Effector memory CD4-positive, alpha-beta T cell (primary cell): ENCODE measurements around the gene DOHH.

ENCODE experiments used
- DNase-seq, 3 donors: peaks; one replicate each; pipeline ENCODE4 v3.0.0-alpha.2; 2020
- H3K27ac ChIP-seq: 2 replicates; pipeline ENCODE4 v1.7.0; 2013; ENCODE audit warnings: mild to moderate bottlenecking, low read length, moderate library complexity; ENCODE audit not compliant: insufficient read depth, poor library complexity, severe bottlenecking
- H3K27me3 ChIP-seq: replicated peaks from 2 replicates; pipeline ENCODE4 v1.7.0; 2013; ENCODE audit warnings: mild to moderate bottlenecking, low read length; ENCODE audit not compliant: insufficient read depth, control insufficient read depth, poor library complexity, severe bottlenecking
- H3K36me3 ChIP-seq: 2 replicates; pipeline ENCODE4 v1.7.0; 2013; ENCODE audit warnings: mild to moderate bottlenecking, low read length, moderate library complexity; ENCODE audit not compliant: control insufficient read depth, insufficient read depth
- H3K4me1 ChIP-seq: 2 replicates; pipeline ENCODE4 v1.7.0; 2013; ENCODE audit warnings: low read length, mild to moderate bottlenecking; ENCODE audit not compliant: control insufficient read depth, insufficient read depth, poor library complexity, severe bottlenecking
- H3K4me3 ChIP-seq: 2 replicates; pipeline ENCODE4 v1.7.0; 2013; ENCODE audit warnings: low read length, low read depth, mild to moderate bottlenecking; ENCODE audit not compliant: insufficient read depth, poor library complexity, severe bottlenecking
- H3K9me3 ChIP-seq: 2 replicates; pipeline ENCODE4 v1.7.0; 2013; ENCODE audit warnings: mild to moderate bottlenecking, low read length, moderate library complexity; ENCODE audit not compliant: control insufficient read depth

The DOHH gene

DNA sequence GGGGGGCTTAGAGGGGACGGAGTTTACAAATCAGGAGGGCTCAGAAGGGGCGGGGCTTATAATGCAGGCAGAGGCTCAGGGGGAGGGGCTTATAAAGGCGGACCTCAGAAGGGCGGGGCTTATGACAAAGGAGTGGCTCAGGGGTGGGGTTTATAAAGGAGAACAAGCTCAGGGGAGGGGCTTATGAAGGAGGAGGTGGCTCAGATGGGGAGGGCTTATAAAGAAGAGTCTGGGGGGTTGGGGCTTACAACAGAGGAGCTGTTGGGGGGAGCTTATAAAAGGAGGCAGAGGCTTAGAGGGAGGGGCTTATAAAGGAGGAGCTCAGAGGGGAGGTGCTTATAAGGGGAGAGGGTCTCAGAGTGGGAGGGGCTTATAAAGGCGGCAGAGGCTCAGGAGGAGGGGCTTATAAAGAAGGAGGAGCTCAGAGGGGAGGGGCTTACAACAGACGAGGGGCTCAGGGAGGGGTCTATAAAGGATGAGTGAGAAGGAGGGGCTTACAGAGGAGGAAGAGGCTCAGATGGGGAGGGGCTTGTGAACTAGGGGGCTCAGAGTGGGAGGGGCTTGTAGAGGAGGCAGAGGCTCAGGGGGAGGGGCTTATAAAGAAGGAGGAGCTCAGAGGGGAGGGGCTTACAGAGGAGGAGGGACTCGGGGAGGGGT, 21.2 kb downstream of the DOHH start:
- peak; percentile 26 to 43 (median 35) for DNase-seq
- peaks cover 15% of the 10 kb centered on the region for H3K4me1 ChIP-seq
- no peak overlapping the region for H3K27ac ChIP-seq
- no peak overlapping the region for H3K4me3 ChIP-seq
- H3K9me3 ChIP-seq = no peaks in the 10 kb centered on the region
- H3K27me3 ChIP-seq = no peaks in the 10 kb centered on the region
- no peaks in the 10 kb centered on the region for H3K36me3 ChIP-seq

DNA sequence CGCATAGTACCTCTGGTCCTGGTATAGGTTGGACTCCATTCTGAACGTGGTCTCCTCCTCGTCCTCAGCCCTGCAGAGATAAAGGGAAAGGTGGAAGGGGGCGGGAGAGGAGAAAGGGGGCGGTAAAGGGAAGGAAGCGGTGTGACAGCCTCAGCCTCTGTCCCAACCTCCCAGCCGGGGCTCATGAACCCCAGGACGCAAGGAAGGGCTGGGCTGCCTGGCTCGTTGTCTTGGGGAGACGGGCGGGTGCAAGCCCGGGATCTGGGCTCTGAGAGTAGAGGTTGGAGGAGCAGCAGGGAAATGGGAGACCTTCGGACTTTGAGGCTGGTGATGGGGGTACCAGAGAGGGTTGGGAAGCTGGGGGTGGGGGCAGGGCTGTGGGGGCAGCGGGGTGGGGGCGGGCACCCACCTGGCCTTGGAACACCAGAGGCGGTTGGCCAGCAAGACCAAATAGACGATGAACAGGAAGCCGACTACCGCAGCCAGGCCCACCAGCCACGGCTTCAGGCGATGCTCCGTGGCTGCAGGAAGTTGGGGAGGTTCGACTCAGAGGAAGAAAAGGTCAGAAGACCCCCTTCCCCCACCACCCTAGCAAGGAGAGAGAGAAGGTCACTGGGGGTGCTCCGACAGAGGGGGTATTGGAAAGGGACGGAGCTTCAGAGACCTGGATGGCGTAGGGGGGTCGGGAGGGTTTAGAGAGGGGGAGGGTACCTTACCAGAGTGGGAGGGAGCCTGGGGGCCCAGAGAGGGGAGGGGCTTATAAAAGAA, 21.9 kb downstream of the DOHH start:
- Histone ChIP-seq H3K27me3 (no peaks in the 10 kb centered on the region), H3K4me1 (peaks cover 15% of the 10 kb centered on the region), H3K27ac (no peak overlapping the region), H3K4me3 (no peak overlapping the region), H3K9me3 (no peaks in the 10 kb centered on the region), H3K36me3 (no peaks in the 10 kb centered on the region)
- DNase-seq = no peak

DNA sequence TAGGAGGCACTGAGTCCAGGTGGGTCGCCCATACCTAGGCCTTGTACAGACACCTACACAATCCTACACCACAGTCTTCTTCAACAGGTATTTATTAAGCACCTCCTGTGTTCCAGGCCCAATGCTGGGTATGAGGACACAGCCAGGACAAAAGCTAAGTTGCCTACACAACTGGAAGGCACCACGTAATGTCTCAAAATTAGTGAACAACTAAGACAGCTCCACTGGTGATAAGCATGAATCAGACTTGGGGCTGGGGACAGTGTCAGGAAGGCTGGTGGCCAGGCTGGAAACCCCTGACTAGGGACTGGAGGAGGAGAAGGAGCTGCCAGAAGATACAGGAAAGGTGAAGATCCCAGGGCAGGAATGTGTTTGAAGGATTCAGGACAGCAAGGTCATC, 22.5 kb downstream of the DOHH start:
- no peaks in the 10 kb centered on the region for H3K36me3 ChIP-seq
- no peak for DNase-seq
- no peaks in the 10 kb centered on the region for H3K27me3 ChIP-seq
- H3K9me3 ChIP-seq = no peaks in the 10 kb centered on the region
- peaks cover 15% of the 10 kb centered on the region for H3K4me1 ChIP-seq
- H3K27ac ChIP-seq = no peak overlapping the region
- no peak overlapping the region for H3K4me3 ChIP-seq

DNA sequence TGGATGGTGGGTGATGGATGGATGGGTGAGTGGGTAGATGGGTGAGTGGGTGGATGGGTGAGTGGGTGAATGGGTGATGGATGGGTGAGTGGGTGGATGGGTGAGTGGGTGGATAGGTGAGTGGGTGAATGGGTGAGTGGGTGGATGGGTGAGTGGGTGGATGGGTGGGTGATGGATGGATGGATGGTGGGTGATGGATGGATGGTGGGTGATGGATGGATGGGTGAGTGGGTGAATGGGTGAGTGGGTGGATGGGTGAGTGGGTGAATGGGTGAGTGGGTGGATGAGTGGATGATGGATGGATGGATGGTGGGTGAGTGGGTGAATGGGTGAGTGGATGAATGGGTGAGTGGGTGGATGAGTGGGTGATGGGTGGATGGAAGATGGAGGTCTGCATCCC, 23.0 kb downstream of the DOHH start:
- no peak for DNase-seq
- Histone ChIP-seq H3K27me3 (no peaks in the 10 kb centered on the region), H3K4me1 (peaks cover 15% of the 10 kb centered on the region), H3K27ac (no peak overlapping the region), H3K9me3 (no peaks in the 10 kb centered on the region), H3K4me3 (no peak overlapping the region), H3K36me3 (no peaks in the 10 kb centered on the region)

DNA sequence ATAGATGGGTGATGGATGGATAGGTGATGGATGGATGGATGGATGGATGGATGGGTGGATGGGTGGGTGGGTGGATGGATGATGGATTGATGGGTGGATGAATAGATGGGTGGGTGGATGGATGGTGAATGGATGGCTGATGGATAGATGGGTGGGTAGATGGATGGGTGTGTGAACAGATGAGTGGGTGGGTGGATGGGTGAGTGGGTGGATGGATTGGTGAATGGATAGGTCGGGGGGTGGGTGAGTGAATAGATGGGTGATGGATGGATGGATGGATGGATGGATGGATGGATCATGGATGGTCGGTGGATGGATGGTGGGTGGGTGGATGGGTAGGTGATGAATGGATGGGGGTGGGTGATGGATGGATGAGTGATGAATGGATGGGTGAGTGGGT, 23.6 kb downstream of the DOHH start:
- no peak for DNase-seq
- H3K27me3 ChIP-seq = no peaks in the 10 kb centered on the region
- H3K27ac ChIP-seq = no peak overlapping the region
- no peaks in the 10 kb centered on the region for H3K9me3 ChIP-seq
- no peak overlapping the region for H3K4me3 ChIP-seq
- no peaks in the 10 kb centered on the region for H3K36me3 ChIP-seq
- H3K4me1 ChIP-seq = peaks cover 15% of the 10 kb centered on the region

DNA sequence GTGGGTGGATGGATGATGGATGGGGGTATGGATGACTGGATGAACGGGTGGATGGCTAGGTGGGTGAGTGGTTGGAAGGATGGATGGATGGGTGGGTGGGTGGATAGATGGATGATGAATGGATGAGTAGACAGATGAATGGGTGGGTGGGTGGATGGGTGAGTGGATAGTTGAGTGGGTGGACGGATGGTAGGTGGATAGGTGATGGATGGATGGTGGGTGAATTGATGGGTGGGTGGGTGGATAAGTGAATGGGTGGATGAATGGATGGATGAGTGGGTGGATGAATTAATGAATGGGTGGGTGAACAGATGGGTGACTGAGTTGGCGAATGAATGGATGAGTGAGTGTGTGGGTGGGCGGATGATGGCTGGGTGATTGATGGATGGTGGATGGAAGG, 25.0 kb downstream of the DOHH start:
- no peak for DNase-seq
- H3K27me3 ChIP-seq = no peaks in the 10 kb centered on the region
- H3K9me3 ChIP-seq = no peaks in the 10 kb centered on the region
- no peaks in the 10 kb centered on the region for H3K36me3 ChIP-seq
- peaks cover 15% of the 10 kb centered on the region for H3K4me1 ChIP-seq
- no peak overlapping the region for H3K27ac ChIP-seq
- H3K4me3 ChIP-seq = no peak overlapping the region

DNA sequence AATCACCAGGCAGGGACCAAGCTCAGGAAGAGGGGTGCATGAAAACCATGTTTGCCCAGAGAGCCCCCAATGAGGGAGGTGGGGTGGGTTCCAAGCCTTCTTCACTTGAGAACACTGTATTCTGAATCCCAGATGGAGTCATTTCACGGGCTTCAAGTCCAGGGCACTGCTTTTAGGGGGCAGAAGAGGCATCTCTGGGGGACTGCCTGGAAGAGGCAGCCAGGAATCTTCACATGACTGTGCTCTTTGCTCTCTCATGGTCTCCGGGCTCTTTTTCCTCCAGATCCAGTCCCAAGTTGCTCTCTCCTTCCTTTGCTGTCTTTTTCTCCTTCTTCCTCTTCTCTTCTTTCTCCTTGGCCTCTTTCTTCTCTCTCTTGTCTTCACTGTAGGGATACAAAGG, 25.9 kb downstream of the DOHH start:
- Histone ChIP-seq H3K27me3 (no peaks in the 10 kb centered on the region), H3K27ac (no peak overlapping the region), H3K4me3 (no peak overlapping the region), H3K9me3 (no peaks in the 10 kb centered on the region), H3K36me3 (no peaks in the 10 kb centered on the region), H3K4me1 (peaks cover 12% of the 10 kb centered on the region)
- no peak for DNase-seq

DNA sequence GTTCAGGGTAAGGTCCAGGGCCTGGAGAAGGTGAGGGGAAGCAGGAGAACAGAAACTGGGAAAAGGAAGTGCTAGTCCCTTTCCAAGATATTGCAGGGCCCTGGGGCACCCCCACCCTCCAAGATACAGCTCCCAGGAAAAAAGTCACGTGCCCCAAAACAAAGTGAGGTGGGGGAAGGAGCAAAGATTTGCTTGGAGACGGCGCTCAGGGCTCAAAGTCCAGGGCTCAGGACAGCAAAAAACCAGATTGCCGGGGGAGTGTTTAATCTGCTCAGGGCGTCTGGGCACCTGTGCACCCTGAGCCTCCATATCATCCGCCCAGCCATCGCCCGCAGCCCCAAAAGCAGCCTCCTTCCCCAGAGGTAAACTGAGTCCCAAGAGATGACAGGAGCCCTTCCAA, 26.5 kb downstream of the DOHH start:
- no peaks in the 10 kb centered on the region for H3K27me3 ChIP-seq
- no peak overlapping the region for H3K4me3 ChIP-seq
- no peaks in the 10 kb centered on the region for H3K36me3 ChIP-seq
- peaks cover 7% of the 10 kb centered on the region for H3K4me1 ChIP-seq
- DNase-seq = no peak
- H3K27ac ChIP-seq = no peak overlapping the region
- H3K9me3 ChIP-seq = no peaks in the 10 kb centered on the region

DNA sequence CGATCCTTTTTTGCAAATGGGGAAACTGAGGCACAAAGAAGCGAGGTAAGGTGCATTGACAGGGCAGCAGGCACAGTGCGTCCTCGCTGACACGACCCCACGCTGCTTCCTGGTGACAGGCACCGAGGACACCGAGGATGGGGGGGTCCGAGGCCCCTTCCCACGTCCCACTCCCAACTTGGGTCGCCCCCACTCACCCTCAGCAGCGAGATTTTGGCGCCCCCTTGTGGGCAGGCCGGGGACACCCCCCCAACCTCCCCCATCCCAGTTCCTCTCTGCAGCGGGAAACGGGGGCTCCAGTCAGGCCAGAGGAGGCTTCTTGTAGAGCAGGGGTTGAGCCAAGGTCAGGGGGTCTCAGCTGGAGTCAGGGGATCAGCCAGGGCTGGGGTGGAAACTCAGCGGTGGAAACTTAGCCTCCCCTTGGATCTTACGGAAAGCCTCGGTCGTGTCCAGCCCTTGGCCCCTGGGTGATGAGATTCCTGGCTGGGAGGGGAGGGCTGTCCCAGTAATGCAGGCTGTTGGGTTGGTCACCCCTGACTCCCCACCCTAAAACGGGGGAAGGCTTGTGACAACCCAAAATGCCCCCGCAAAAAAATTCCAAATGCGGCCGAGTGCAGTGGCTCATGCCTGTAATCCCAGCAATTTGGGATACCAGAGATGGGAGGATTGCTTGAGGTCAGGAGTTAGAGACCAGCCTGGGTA, 28.4 kb downstream of the DOHH start:
- Histone ChIP-seq H3K9me3 (no peaks in the 10 kb centered on the region), H3K27ac (no peak overlapping the region), H3K27me3 (no peaks in the 10 kb centered on the region), H3K4me1 (no peaks in the 10 kb centered on the region), H3K4me3 (no peak overlapping the region), H3K36me3 (no peaks in the 10 kb centered on the region)
- no peak for DNase-seq

DNA sequence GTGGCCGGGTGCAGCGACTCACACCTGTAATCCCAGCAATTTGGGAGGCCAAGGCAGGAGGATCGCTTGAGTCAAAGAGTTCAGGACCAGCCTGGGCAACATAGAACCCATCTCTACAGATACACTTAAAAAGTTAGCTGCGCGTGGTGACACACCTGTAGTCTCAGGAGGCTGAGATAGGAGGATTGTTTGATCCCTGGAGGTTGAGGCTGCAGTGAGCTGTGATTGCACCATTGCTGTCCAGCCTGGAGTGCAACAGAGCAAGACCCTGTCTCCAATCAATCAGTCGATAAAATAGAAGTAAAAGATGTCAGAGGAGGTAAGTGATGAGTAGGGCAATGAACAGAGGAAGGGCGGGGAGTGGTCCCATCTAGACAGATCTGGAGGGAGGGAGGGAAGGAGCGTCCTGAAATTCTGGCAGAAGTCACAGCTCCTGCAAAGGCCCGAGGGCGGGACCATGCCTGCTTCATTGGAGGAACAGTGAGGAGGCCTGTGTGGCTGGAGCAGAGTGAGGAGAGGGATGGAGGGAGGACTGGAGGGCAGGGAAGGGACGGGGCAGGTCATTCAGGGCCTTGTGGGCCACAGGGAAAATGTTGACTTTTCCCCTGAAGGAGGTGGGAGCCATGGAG, 29.9 kb downstream of the DOHH start:
- DNase-seq = no peak
- Histone ChIP-seq H3K4me3 (no peak overlapping the region), H3K9me3 (no peaks in the 10 kb centered on the region), H3K36me3 (no peaks in the 10 kb centered on the region), H3K27ac (no peak overlapping the region), H3K27me3 (no peaks in the 10 kb centered on the region), H3K4me1 (no peaks in the 10 kb centered on the region)
